ENCODE results near the gene ARFGAP3. TPM values are rescaled to one million over a fixed set of nuclear protein-coding genes. Genes with fewer than 3 reads are reported as not detected.
A peak's percentile ranks its signal among the peaks of the same experiment; 100 is the strongest.

The ARFGAP3 gene
- total RNA-seq, 1 donor from 2014 or later: 45.2 TPM

- no peak for DNase-seq (ENCODE audit: low spot score)
- no peak overlapping the region for H3K4me3 Mint-ChIP-seq (ENCODE audit: low read depth)
- H3K4me1 Mint-ChIP-seq (ENCODE audit: low read depth): peaks cover 44% of the 10 kb centered on the region
- no peaks in the 10 kb centered on the region for H3K27me3 Mint-ChIP-seq (ENCODE audit: low read depth)
- H3K36me3 Mint-ChIP-seq (ENCODE audit: low read depth): peaks cover 17% of the 10 kb centered on the region
- no peak overlapping the region for H3K27ac Mint-ChIP-seq
- intact Hi-C loops (cut with micrococcal nuclease): loop anchor here (10.0 kb wide), 1 partner anchor 123 kb away; the partner anchor contains the start of gene PACSIN2
- no peaks in the 10 kb centered on the region for H3K9me3 Mint-ChIP-seq
Measured at GRCh38 chr22:42892156-42892555, 35.1 kb upstream of the ARFGAP3 start.

GRCh38 chr22:42891696-42892095 lies 34.6 kb upstream of the ARFGAP3 start:
- intact Hi-C loops (cut with micrococcal nuclease): loop anchor here (10.0 kb wide), 1 partner anchor 123 kb away; the partner anchor contains the start of gene PACSIN2
- no peaks in the 10 kb centered on the region for H3K9me3 Mint-ChIP-seq
- H3K4me3 Mint-ChIP-seq (ENCODE audit: low read depth): no peak overlapping the region
- DNase-seq (ENCODE audit: low spot score): no peak
- H3K4me1 Mint-ChIP-seq (ENCODE audit: low read depth): peaks cover 43% of the 10 kb centered on the region
- no peak overlapping the region for H3K27ac Mint-ChIP-seq
- no peaks in the 10 kb centered on the region for H3K27me3 Mint-ChIP-seq (ENCODE audit: low read depth)
- peaks cover 17% of the 10 kb centered on the region for H3K36me3 Mint-ChIP-seq (ENCODE audit: low read depth)

DNA sequence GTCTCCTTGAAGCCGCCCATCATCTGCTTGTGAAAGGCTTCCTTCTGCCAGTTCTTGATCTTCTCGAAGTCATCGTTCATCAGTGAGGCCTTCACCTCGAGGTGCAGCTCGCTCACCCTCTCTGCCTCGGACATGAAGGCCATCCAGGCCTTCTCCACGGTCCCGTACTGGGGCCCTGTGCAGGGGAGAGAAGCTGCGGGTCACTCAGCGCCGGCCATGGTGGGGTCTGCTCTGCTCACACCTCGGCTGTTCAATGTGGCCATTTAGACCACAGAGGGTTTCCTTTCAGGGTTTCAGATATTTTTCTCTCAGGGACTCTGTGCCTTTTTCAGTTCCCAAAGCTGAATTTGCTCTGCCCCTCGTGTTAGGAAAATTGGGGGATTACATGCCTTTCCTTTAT lies 33.9 kb upstream of the ARFGAP3 start:
- Mint-ChIP-seq H3K4me1 (ENCODE audit: low read depth) (peaks cover 36% of the 10 kb centered on the region), H3K4me3 (ENCODE audit: low read depth) (no peak overlapping the region), H3K36me3 (ENCODE audit: low read depth) (peaks cover 17% of the 10 kb centered on the region), H3K27ac (no peak overlapping the region), H3K9me3 (no peaks in the 10 kb centered on the region), H3K27me3 (ENCODE audit: low read depth) (no peaks in the 10 kb centered on the region)
- DNase-seq (ENCODE audit: low spot score): no peak
- intact Hi-C loops (cut with micrococcal nuclease): loop anchor here (10.0 kb wide), 1 partner anchor 124 kb away; the partner anchor contains the start of gene PACSIN2

GRCh38 chr22:42889304-42889703 lies 32.2 kb upstream of the ARFGAP3 start:
- Mint-ChIP-seq H3K4me1 (ENCODE audit: low read depth) (peaks cover 22% of the 10 kb centered on the region), H3K27ac (peak overlapping the region; percentile 38), H3K27me3 (ENCODE audit: low read depth) (no peaks in the 10 kb centered on the region), H3K4me3 (ENCODE audit: low read depth) (peak overlapping the region; percentile 1), H3K9me3 (no peaks in the 10 kb centered on the region), H3K36me3 (ENCODE audit: low read depth) (peaks cover 17% of the 10 kb centered on the region)
- intact Hi-C loops (cut with micrococcal nuclease): loop anchor here (1.0 kb wide), 1 partner anchor 26 kb away; no protein-coding TSS in a partner anchor
- DNase-seq (ENCODE audit: low spot score): no peak

DNA sequence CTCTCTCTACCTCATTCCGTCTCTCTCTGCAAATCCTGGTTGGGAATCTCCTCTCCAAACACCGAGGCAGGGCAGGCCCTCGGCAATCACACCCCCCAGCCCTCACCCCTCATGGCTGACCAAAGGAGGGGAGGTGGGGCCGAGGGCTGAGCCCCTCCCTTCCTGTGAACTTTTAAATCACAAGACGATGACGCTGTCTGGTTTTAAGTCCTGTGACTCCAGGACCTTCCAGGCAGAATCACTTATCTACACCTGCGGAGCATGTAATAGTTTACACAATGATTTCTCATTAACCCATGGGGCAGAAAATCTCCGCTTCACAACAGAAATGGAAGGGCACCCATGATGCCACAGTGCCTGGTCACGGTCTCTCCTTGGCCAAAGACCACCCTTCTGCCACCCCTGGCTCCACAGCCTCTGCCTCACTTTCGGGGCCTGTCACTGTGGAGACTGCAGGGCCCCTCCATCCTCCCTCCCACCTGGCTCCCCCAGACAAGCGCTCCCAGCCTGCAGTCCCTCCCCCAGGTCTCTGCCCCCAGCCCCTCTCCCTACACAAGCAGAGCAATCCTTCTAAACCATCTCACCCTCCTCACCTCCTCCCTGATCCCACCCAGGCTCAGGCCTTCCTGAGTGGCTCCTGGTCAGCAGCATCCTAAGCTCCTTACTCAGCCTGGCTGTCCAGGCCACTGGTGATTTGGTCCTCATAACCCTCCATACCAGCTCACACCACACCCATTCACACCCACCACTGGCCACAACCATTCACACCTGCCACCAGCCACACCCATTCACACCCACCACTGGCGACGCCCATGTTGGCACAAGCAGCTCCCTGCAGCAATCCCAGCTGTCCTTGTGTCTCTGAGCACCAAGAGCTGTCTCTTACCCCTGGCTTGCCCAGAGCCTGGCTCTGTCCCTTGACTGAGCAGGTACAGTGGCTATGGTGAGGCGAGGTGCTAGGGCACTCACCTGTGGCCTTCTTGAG lies 30.7 kb upstream of the ARFGAP3 start:
- H3K4me3 Mint-ChIP-seq (ENCODE audit: low read depth): no peak overlapping the region
- peaks cover 17% of the 10 kb centered on the region for H3K4me1 Mint-ChIP-seq (ENCODE audit: low read depth)
- DNase-seq (ENCODE audit: low spot score): no peak
- intact Hi-C loops (cut with micrococcal nuclease): no loop called here
- no peaks in the 10 kb centered on the region for H3K9me3 Mint-ChIP-seq
- H3K27ac Mint-ChIP-seq: no peak overlapping the region
- peaks cover 22% of the 10 kb centered on the region for H3K36me3 Mint-ChIP-seq (ENCODE audit: low read depth)
- no peaks in the 10 kb centered on the region for H3K27me3 Mint-ChIP-seq (ENCODE audit: low read depth)

DNA sequence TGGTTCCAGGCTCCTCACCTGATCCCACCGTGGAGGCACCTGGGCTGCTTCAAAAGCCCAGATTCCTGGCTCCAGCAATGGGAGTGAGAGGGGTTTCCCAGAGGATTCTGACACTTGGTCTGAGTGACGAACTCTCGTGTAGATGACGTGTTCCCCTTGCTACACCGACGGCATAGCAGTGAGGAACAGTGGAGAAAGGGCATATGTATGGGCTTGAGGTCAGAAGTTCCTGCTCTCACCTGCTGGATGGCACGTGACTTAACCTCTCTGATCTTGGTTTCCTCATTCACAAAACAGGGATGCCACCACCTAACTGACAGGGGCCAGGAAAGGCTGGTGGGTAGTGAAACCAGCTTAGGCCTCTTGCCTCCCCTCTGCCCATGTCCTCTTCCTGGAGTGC lies 30.0 kb upstream of the ARFGAP3 start:
- no peaks in the 10 kb centered on the region for H3K27me3 Mint-ChIP-seq (ENCODE audit: low read depth)
- DNase-seq (ENCODE audit: low spot score): no peak
- H3K27ac Mint-ChIP-seq: no peak overlapping the region
- H3K36me3 Mint-ChIP-seq (ENCODE audit: low read depth): peaks cover 24% of the 10 kb centered on the region
- no peak overlapping the region for H3K4me3 Mint-ChIP-seq (ENCODE audit: low read depth)
- H3K9me3 Mint-ChIP-seq: no peaks in the 10 kb centered on the region
- intact Hi-C loops (cut with micrococcal nuclease): no loop called here
- peaks cover 17% of the 10 kb centered on the region for H3K4me1 Mint-ChIP-seq (ENCODE audit: low read depth)

- intact Hi-C loops (cut with micrococcal nuclease): no loop called here
- Mint-ChIP-seq H3K36me3 (ENCODE audit: low read depth) (peaks cover 17% of the 10 kb centered on the region), H3K9me3 (no peaks in the 10 kb centered on the region), H3K27me3 (ENCODE audit: low read depth) (no peaks in the 10 kb centered on the region), H3K4me3 (ENCODE audit: low read depth) (no peak overlapping the region), H3K4me1 (ENCODE audit: low read depth) (peaks cover 15% of the 10 kb centered on the region), H3K27ac (no peak overlapping the region)
- DNase-seq (ENCODE audit: low spot score): no peak
Measured at GRCh38 chr22:42885446-42885845, 28.4 kb upstream of the ARFGAP3 start.

GRCh38 chr22:42884616-42885375 lies 27.7 kb upstream of the ARFGAP3 start:
- Mint-ChIP-seq H3K27ac (no peak overlapping the region), H3K9me3 (no peaks in the 10 kb centered on the region), H3K4me3 (ENCODE audit: low read depth) (no peak overlapping the region), H3K36me3 (ENCODE audit: low read depth) (peaks cover 17% of the 10 kb centered on the region), H3K27me3 (ENCODE audit: low read depth) (no peaks in the 10 kb centered on the region), H3K4me1 (ENCODE audit: low read depth) (peaks cover 15% of the 10 kb centered on the region)
- DNase-seq (ENCODE audit: low spot score): no peak
- intact Hi-C loops (cut with micrococcal nuclease): no loop called here

DNA sequence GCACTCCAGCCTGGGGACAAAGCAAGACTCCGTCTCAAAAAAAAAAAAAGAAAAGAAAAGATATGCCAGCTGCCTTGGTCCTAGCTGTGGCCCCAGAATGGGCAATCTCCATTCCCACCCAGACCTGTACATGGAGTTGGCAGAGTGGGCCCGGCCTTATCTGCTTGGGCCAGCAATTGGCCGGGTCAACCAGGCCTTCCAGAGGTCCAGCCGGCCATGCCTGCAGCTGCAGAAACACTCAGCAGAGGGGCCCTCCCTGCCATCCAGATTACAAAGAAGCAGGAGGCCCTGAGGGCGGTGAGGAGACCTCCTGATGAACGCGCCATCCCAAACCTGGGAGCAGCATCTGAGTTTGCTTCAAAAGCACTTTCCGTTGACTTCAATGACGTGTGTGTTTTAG lies 26.9 kb upstream of the ARFGAP3 start:
- intact Hi-C loops (cut with micrococcal nuclease): no loop called here
- Mint-ChIP-seq H3K27ac (no peak overlapping the region), H3K27me3 (ENCODE audit: low read depth) (no peaks in the 10 kb centered on the region), H3K9me3 (no peaks in the 10 kb centered on the region), H3K36me3 (ENCODE audit: low read depth) (peaks cover 14% of the 10 kb centered on the region), H3K4me1 (ENCODE audit: low read depth) (peaks cover 7% of the 10 kb centered on the region), H3K4me3 (ENCODE audit: low read depth) (no peak overlapping the region)
- DNase-seq (ENCODE audit: low spot score): no peak

DNA sequence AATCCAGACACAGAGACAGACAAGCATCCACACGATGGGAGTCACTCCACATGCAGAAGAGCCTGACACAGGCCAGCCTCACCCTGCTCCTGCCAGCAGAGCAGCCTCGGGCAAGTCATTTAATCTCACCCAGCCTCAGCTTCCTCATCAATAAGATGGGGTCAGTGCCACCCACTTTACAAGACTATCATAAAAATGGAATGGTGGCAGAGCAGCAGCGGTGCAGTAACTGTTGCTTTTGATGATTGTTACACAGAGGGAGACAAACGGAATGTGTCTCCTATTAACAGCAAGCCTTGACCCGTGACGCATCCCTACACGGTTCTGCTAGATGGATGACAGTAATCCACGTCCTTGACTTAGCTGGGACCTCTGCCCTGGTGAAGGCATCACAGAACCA lies 26.0 kb upstream of the ARFGAP3 start:
- intact Hi-C loops (cut with micrococcal nuclease): no loop called here
- Mint-ChIP-seq H3K27ac (no peak overlapping the region), H3K4me1 (ENCODE audit: low read depth) (peaks cover 2% of the 10 kb centered on the region), H3K4me3 (ENCODE audit: low read depth) (no peak overlapping the region), H3K9me3 (no peaks in the 10 kb centered on the region), H3K36me3 (ENCODE audit: low read depth) (peaks cover 12% of the 10 kb centered on the region), H3K27me3 (ENCODE audit: low read depth) (no peaks in the 10 kb centered on the region)
- no peak for DNase-seq (ENCODE audit: low spot score)

- no peaks in the 10 kb centered on the region for H3K27me3 Mint-ChIP-seq (ENCODE audit: low read depth)
- H3K4me3 Mint-ChIP-seq (ENCODE audit: low read depth): no peak overlapping the region
- intact Hi-C loops (cut with micrococcal nuclease): no loop called here
- no peaks in the 10 kb centered on the region for H3K4me1 Mint-ChIP-seq (ENCODE audit: low read depth)
- H3K27ac Mint-ChIP-seq: no peak overlapping the region
- no peaks in the 10 kb centered on the region for H3K9me3 Mint-ChIP-seq
- peaks cover 7% of the 10 kb centered on the region for H3K36me3 Mint-ChIP-seq (ENCODE audit: low read depth)
- no peak for DNase-seq (ENCODE audit: low spot score)
Measured at GRCh38 chr22:42881982-42882656, 25.0 kb upstream of the ARFGAP3 start.

- Mint-ChIP-seq H3K4me3 (ENCODE audit: low read depth) (no peak overlapping the region), H3K4me1 (ENCODE audit: low read depth) (no peaks in the 10 kb centered on the region), H3K9me3 (no peaks in the 10 kb centered on the region), H3K27me3 (ENCODE audit: low read depth) (no peaks in the 10 kb centered on the region), H3K36me3 (ENCODE audit: low read depth) (peaks cover 13% of the 10 kb centered on the region), H3K27ac (no peak overlapping the region)
- DNase-seq (ENCODE audit: low spot score): no peak
- intact Hi-C loops (cut with micrococcal nuclease): no loop called here
Measured at GRCh38 chr22:42881298-42881697, 24.2 kb upstream of the ARFGAP3 start.
